K562 (cell line): ENCODE data around the gene IL24. TPM values are rescaled to one million over a fixed set of nuclear protein-coding genes. Genes with fewer than 3 reads are reported as not detected.
A peak's percentile ranks its signal among the peaks of the same experiment; 100 is the strongest.

ENCODE experiments used
- KAT7 ChIP-seq: sonication (generic); formaldehyde crosslinking; IDR thresholded peaks from 2 replicates; pipeline ENCODE4 v1.8.0; 2022; ENCODE audit warnings: missing genetic modification reagents, mild to moderate bottlenecking, borderline replicate concordance
- KLF16 ChIP-seq: IDR thresholded peaks from 2 replicates; pipeline ENCODE4 v1.6.1; 2016; ENCODE audit warnings: antibody characterized with exemption
- MAZ ChIP-seq, 2 experiments: fragments of 450-650 bp in 1 of 2; sonication (generic) in 1 of 2; formaldehyde crosslinking; IDR thresholded peaks in 1 of 2; conservative IDR thresholded peaks in 1 of 2; 2 replicates each; pipeline versions ENCODE4 v1.4.0 to v1.5.0; 2020; ENCODE audit warnings: mild to moderate bottlenecking in 1 of 2, missing genetic modification reagents in 1 of 2
- MYC ChIP-seq, 2 experiments: fragments of 250-450 bp in 1 of 2; sonication (Bioruptor Pico) in 1 of 2; IDR thresholded peaks; 2 replicates each; pipeline versions ENCODE4 v1.5.1 to v1.6.1; 2012 to 2021; ENCODE audit warnings: low read depth in 2 of 2, borderline replicate concordance in 1 of 2, improper control_type of control experiment in 1 of 2, low read length in 1 of 2, mild to moderate bottlenecking in 1 of 2, moderate library complexity in 1 of 2
- RAD21 ChIP-seq, 2 experiments: fragments of 250-450 bp in 1 of 2; fragments of 450-650 bp in 1 of 2; sonication (Bioruptor Pico) in 1 of 2; formaldehyde crosslinking in 1 of 2; IDR thresholded peaks in 1 of 2; conservative IDR thresholded peaks in 1 of 2; 2 replicates each; pipeline versions ENCODE4 v1.4.0 to v1.8.0; 2020 to 2022; ENCODE audit warnings: mild to moderate bottlenecking in 2 of 2, moderate library complexity in 1 of 2
- SMC3 ChIP-seq: conservative IDR thresholded peaks from 2 replicates; pipeline ENCODE4 v1.6.1; 2011; ENCODE audit warnings: low read depth, low read length, improper control_type of control experiment; ENCODE audit not compliant: insufficient read depth
- SRF ChIP-seq, 2 experiments: fragments of 250-450, 450-650 bp in 1 of 2; sonication (Bioruptor Pico) in 1 of 2; sonication (generic) in 1 of 2; formaldehyde crosslinking; IDR thresholded peaks; 2 replicates each; pipeline versions ENCODE4 v1.5.0 to v1.5.1; 2020 to 2022; ENCODE audit warnings: mild to moderate bottlenecking in 1 of 2, missing genetic modification reagents in 1 of 2
- TFAP4 ChIP-seq: sonication (generic); formaldehyde crosslinking; IDR thresholded peaks from 2 replicates; pipeline ENCODE4 v1.8.0; 2022; ENCODE audit warnings: missing genetic modification reagents, mild to moderate bottlenecking, moderate library complexity, borderline replicate concordance
- ZFP1 ChIP-seq: fragments of 450-650 bp; formaldehyde crosslinking; IDR thresholded peaks from 2 replicates; pipeline ENCODE4 v1.4.0; 2020; ENCODE audit warnings: mild to moderate bottlenecking, mixed read lengths
- polyA plus RNA-seq, 8 experiments: library from polyadenylated mRNA; depleted of rRNA in 4 of 8; stranded (reverse) in 5 of 8; unstranded in 3 of 8; fragments of >200 nt; fragmentation: Nextera tagmentation in 2 of 8; fragmentation: Illumina TruSeq in 1 of 8; extraction: Ambion mirVana in 2 of 8; extraction: Trizol in 1 of 8; gene quantifications; 2 replicates each; pipeline versions ENCODE4 v1.2.1 to v1.2.3, GENCODE V29; 2011 to 2014; ENCODE audit warnings: inconsistent platforms in 1 of 8, missing spikeins in 1 of 8
- total RNA-seq, 7 experiments: library from RNA; depleted of rRNA in 6 of 7; stranded (reverse); fragments of >200 nt in 6 of 7; fragmentation: Illumina TruSeq in 2 of 7; extraction: Trizol in 2 of 7; gene quantifications; 2 replicates each; pipeline versions ENCODE4 v1.2.1 to v1.2.3, GENCODE V29; 2011 to 2021; ENCODE audit warnings: low replicate concordance in 1 of 7
- TF ChIP-seq, protein P1 (sequence below): fragments of 250-450 bp; sonication (Bioruptor Pico); IDR thresholded peaks from 2 replicates; pipeline ENCODE4 v1.5.0; 2021; ENCODE audit warnings: mild to moderate bottlenecking, moderate library complexity
- TF ChIP-seq, protein P2 (sequence below), 3 experiments: IDR thresholded peaks in 2 of 3; conservative IDR thresholded peaks in 1 of 3; 2 replicates each; pipeline ENCODE4 v1.5.1; 2011 to 2012; ENCODE audit warnings: low read length in 3 of 3, mild to moderate bottlenecking in 3 of 3, control low read depth in 2 of 3, improper control_type of control experiment in 1 of 3, inconsistent platforms in 1 of 3, low read depth in 1 of 3, mixed read lengths in 1 of 3, moderate library complexity in 1 of 3; ENCODE audit not compliant: insufficient read depth in 2 of 3

IL24 gene
- total and polyA plus RNA-seq, 9 of the 15 experiments (the other 6 are each of a cell fraction or from before 2014, with no cell fraction given) = 0.04 to 0.19 TPM; not detected in 7

DNA sequence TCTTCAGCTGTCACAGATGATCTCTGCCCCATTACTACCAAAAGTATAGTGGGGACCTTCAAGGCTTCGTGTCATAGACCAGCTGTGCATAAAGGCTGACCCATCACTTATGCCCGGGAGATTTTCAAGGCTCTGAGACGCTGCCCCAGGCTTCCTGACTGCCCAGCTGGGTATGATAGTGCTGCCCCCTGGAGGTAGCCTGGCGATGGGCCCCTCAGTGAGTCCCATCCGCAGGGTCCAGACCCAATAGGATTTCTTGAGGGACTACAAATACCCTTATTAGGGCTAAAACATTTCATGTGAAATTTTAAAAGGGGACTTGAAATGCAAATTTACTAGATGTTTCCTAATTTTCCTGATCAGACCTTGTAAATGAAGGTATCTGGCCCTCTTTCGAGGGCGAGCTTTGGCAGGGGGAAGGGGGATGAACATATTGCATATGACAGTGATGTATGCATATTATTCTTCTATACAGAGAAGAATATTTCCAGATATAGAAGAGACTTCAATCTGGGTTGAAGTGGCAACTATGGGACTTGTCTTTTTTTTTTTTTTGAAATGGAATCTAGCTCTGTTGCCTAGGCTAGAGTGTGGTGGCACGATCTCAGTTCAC, 36.2 kb downstream of the IL24 start (continued):
- TF ChIP-seq RAD21 (CRISPR knock-in tag; conservative IDR thresholded peaks at IDR 0.05 in 1 of 2, IDR thresholded peaks at IDR 0.05 in 1 of 2) = peak; percentile 45 to 56
- peak in 1 of 2 experiments; percentile 41; a peak in 1 of 4 replicates for TF ChIP-seq MAZ (CRISPR knock-in tag; conservative IDR thresholded peaks at IDR 0.05 in 1 of 2, IDR thresholded peaks at IDR 0.05 in 1 of 2)
- TF ChIP-seq, protein P1, sequence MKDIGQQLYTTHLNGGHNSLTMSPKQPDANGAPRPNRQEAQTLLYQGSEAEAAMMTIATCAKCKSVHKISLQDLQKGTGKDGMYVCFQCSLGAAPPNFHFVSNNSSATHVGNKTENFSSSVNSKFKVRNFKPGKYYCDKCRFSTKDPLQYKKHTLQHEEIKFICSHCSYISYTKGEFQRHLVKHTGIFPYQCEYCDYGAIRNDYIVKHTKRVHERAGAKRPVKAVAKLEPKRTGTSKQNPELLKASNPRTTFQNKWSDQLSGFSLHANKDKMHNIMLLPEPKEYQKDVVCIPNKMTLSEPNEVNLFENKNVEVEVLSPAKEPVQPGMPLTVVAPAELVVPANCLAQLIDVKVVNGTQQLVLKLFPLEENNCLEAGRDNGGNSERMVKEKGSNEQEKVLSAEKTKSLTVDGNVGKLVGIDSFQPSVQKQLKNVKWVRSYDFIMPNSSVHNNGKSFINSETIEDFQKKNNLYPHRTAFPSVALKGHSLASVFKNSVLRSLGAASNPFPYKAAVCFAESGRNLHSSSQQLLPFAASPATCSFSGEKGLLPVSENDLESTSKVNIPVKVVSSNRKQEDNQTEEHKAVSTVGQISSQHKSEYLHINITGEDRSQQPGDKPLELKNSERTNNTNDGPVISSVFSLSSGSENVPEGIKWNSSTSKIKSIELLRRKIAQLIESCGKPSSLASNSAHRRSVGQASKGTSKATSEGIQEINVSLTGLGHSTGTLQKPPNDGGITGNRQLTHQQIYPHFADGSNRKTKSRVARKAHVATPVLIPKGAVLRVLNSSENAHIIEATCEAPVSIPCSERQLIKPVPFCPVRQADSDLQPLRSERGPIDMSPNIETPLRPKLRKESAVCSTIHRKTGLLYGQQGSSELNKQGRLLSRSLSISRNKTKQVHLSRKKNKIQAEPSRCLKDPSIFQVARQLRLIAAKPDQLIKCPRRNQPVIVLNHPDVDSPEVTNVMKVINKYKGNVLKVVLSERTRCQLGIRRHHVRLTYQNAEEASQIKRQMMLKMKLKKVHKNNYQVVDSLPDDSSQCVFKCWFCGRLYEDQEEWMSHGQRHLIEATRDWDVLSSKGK (CRISPR knock-in tag) = no peak
- peak; percentile 9; the same call in 1 of the 2 replicates for TF ChIP-seq SMC3
- 0 out of 4 replicates have a peak, but pooled peaks of 1 of the 2 experiments have one; percentile 15 for TF ChIP-seq SRF (CRISPR knock-in tag; IDR thresholded peaks at IDR 0.05)
- TF ChIP-seq KAT7 = no peak
- TF ChIP-seq, protein P2, sequence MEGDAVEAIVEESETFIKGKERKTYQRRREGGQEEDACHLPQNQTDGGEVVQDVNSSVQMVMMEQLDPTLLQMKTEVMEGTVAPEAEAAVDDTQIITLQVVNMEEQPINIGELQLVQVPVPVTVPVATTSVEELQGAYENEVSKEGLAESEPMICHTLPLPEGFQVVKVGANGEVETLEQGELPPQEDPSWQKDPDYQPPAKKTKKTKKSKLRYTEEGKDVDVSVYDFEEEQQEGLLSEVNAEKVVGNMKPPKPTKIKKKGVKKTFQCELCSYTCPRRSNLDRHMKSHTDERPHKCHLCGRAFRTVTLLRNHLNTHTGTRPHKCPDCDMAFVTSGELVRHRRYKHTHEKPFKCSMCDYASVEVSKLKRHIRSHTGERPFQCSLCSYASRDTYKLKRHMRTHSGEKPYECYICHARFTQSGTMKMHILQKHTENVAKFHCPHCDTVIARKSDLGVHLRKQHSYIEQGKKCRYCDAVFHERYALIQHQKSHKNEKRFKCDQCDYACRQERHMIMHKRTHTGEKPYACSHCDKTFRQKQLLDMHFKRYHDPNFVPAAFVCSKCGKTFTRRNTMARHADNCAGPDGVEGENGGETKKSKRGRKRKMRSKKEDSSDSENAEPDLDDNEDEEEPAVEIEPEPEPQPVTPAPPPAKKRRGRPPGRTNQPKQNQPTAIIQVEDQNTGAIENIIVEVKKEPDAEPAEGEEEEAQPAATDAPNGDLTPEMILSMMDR (IDR thresholded peaks at IDR 0.05 in 2 of 3, conservative IDR thresholded peaks at IDR 0.05 in 1 of 3; ENCODE audit: insufficient read depth in 2 of 3, low read depth in 1 of 3, low read length in 3 of 3) = peak; percentile 83 to 90 (median 84)
- peak; percentile 87 for TF ChIP-seq TFAP4 (CRISPR knock-in tag)
- TF ChIP-seq ZFP1 = no peak
- TF ChIP-seq KLF16 = 0 out of 2 replicates have a peak, but pooled peaks have one; percentile 55
- 0 out of 2 replicates have a peak, but pooled peaks have one; percentile 19 for TF ChIP-seq MYC (IDR thresholded peaks at IDR 0.05; ENCODE audit: low read depth, low read length)
- no peak for TF ChIP-seq MYC (CRISPR knock-in tag; IDR thresholded peaks at IDR 0.05; ENCODE audit: borderline replicate concordance, low read depth)
